ENCODE measurements around the gene LHX3.

- TF ChIP-seq, protein P1, sequence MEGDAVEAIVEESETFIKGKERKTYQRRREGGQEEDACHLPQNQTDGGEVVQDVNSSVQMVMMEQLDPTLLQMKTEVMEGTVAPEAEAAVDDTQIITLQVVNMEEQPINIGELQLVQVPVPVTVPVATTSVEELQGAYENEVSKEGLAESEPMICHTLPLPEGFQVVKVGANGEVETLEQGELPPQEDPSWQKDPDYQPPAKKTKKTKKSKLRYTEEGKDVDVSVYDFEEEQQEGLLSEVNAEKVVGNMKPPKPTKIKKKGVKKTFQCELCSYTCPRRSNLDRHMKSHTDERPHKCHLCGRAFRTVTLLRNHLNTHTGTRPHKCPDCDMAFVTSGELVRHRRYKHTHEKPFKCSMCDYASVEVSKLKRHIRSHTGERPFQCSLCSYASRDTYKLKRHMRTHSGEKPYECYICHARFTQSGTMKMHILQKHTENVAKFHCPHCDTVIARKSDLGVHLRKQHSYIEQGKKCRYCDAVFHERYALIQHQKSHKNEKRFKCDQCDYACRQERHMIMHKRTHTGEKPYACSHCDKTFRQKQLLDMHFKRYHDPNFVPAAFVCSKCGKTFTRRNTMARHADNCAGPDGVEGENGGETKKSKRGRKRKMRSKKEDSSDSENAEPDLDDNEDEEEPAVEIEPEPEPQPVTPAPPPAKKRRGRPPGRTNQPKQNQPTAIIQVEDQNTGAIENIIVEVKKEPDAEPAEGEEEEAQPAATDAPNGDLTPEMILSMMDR (IDR thresholded peaks at IDR 0.05; ENCODE audit: poor library complexity, severe bottlenecking), result no peak
- no peak for TF ChIP-seq EZH2 (IDR thresholded peaks at IDR 0.05; ENCODE audit: borderline replicate concordance, insufficient read depth, low read length, poor library complexity, severe bottlenecking)
- TF ChIP-seq MXI1 (conservative IDR thresholded peaks at IDR 0.05; ENCODE audit: poor library complexity, severe bottlenecking), result no peak
- no peak for TF ChIP-seq REST (IDR thresholded peaks at IDR 0.05; ENCODE audit: borderline replicate concordance)
- TF ChIP-seq TAF1 (IDR thresholded peaks at IDR 0.05; ENCODE audit: low read depth), result no peak
- no peak for TF ChIP-seq POLR2AphosphoS5 (IDR thresholded peaks at IDR 0.05)
- TF ChIP-seq EP300 (conservative IDR thresholded peaks at IDR 0.05; ENCODE audit: poor library complexity, severe bottlenecking), result no peak
Observed at GRCh38 chr9:136190237-136190601, 14.7 kb downstream of the LHX3 start.
